H1 (cell line): Measurements from ENCODE around the gene IGSF9B. TPM values are rescaled to one million over a fixed set of nuclear protein-coding genes. Genes with fewer than 3 reads are reported as not detected.

Experiments
- CTCF ChIA-PET: fragments of 300-600 bp; sonication (Branson Sonifier 250); formaldehyde crosslinking; loops from one replicate; lab custom pipeline; 2021; ENCODE audit not compliant: partially characterized antibody; lab: Charles Lee
- POLR2A ChIA-PET: fragments of 300-600 bp; sonication (Branson Sonifier 250); formaldehyde crosslinking; loops from one replicate; lab custom pipeline; 2021; ENCODE audit warnings: inconsistent platforms; ENCODE audit not compliant: partially characterized antibody; lab: Charles Lee
- DNase-seq, 2 experiments: peaks; one replicate each; pipeline versions ENCODE4 v3.0.0 to v3.0.0-alpha.2; 2010 to 2022; ENCODE audit warnings: low spot score in 2 of 2, low read depth in 1 of 2, mixed read lengths in 1 of 2
- FAIRE-seq: peaks from 2 replicates; lab custom pipeline; 2011; peaks lifted over from hg19 to GRCh38; lab: Jason Lieb, UNC
- H2AFZ ChIP-seq: 2 replicates; pipeline ENCODE4 v1.8.1; 2012; ENCODE audit warnings: low read length, inconsistent platforms
- H2AK5ac ChIP-seq: 2 replicates; pipeline ENCODE4 v1.6.1; 2013; ENCODE audit warnings: low read depth, low read length
- H2BK120ac ChIP-seq: replicated peaks from 2 replicates; pipeline ENCODE3; 2013; ENCODE audit warnings: low read depth, low read length, inconsistent platforms
- H2BK12ac ChIP-seq: 2 replicates; pipeline ENCODE4 v1.6.1; 2013; ENCODE audit warnings: low read depth, low read length
- H2BK15ac ChIP-seq: 2 replicates; pipeline ENCODE4 v1.6.1; 2013; ENCODE audit warnings: low read length
- H2BK20ac ChIP-seq: 2 replicates; pipeline ENCODE4 v1.6.1; 2013; ENCODE audit warnings: low read length
- H2BK5ac ChIP-seq: 2 replicates; pipeline ENCODE4 v1.6.1; 2013; ENCODE audit warnings: low read depth, low read length
- H3K14ac ChIP-seq: 2 replicates; pipeline ENCODE4 v1.6.1; 2013; ENCODE audit warnings: inconsistent platforms; ENCODE audit not compliant: insufficient read length
- H3K18ac ChIP-seq: 2 replicates; pipeline ENCODE4 v1.6.1; 2013; ENCODE audit warnings: low read length; ENCODE audit errors: extremely low read depth
- H3K23ac ChIP-seq: 2 replicates; pipeline ENCODE4 v1.6.1; 2013; ENCODE audit warnings: inconsistent platforms; ENCODE audit not compliant: insufficient read length
- H3K23me2 ChIP-seq: 2 replicates; pipeline ENCODE4 v1.6.1; 2013; ENCODE audit warnings: low read depth, low read length
- H3K27ac ChIP-seq: 2 replicates; pipeline ENCODE4 v1.6.1; 2011; ENCODE audit warnings: low read depth, low read length, inconsistent platforms
- H3K27me3 ChIP-seq, 4 experiments: replicated peaks in 1 of 4; 1 replicate in 1 of 4; 2 replicates in 3 of 4; pipeline versions ENCODE4 v1.6.1 to v1.8.1; 2011 to 2013; ENCODE audit warnings: low read length in 3 of 4, mild to moderate bottlenecking in 3 of 4, inconsistent platforms in 2 of 4, mixed read lengths in 2 of 4, moderate library complexity in 1 of 4; ENCODE audit not compliant: control insufficient read depth in 3 of 4, insufficient read depth in 3 of 4; ENCODE audit errors: extremely low read depth in 1 of 4
- H3K36me3 ChIP-seq, 4 experiments: 2 replicates each; pipeline versions ENCODE4 v1.6.1 to v1.8.1; 2011 to 2013; ENCODE audit warnings: mild to moderate bottlenecking in 4 of 4, low read length in 3 of 4, moderate library complexity in 2 of 4, control low read depth in 1 of 4, inconsistent platforms in 1 of 4; ENCODE audit not compliant: insufficient read depth in 4 of 4, control insufficient read depth in 2 of 4
- H3K4ac ChIP-seq: replicated peaks from 2 replicates; pipeline ENCODE3; 2013; ENCODE audit warnings: low read length, low read depth, mixed read lengths, inconsistent platforms; ENCODE audit not compliant: insufficient read length
- H3K4me1 ChIP-seq, 4 experiments: replicated peaks in 1 of 4; 1 replicate in 1 of 4; 2 replicates in 3 of 4; pipeline versions ENCODE4 v1.6.1 to v1.8.1; 2011 to 2013; ENCODE audit warnings: low read length in 3 of 4, inconsistent platforms in 2 of 4, mixed read lengths in 1 of 4; ENCODE audit not compliant: insufficient read depth in 4 of 4, control insufficient read depth in 3 of 4
- H3K4me2 ChIP-seq, 2 experiments: 2 replicates each; pipeline versions ENCODE4 v1.6.1 to v1.8.1; 2011 to 2013; ENCODE audit warnings: low read depth in 2 of 2, low read length in 2 of 2, control low read depth in 1 of 2, inconsistent platforms in 1 of 2, mild to moderate bottlenecking in 1 of 2; ENCODE audit not compliant: insufficient read depth in 1 of 2
- H3K4me3 ChIP-seq, 4 experiments: fragments of 200-600, 300-600 bp in 1 of 4; sonication (generic), shearing (Covaris generic), sonication (Bioruptor Twin) in 1 of 4; 2 replicates each; pipeline versions ENCODE4 v1.5.1 to v1.8.1; 2011 to 2016; ENCODE audit warnings: low read length in 4 of 4, low read depth in 3 of 4, control low read depth in 2 of 4, inconsistent platforms in 2 of 4, mild to moderate bottlenecking in 2 of 4, mixed read lengths in 1 of 4, moderate library complexity in 1 of 4; ENCODE audit not compliant: insufficient read depth in 2 of 4; ENCODE audit errors: extremely low read depth in 1 of 4
- H3K56ac ChIP-seq: replicated peaks from 2 replicates; pipeline ENCODE3; 2013; ENCODE audit warnings: low read depth, mild to moderate bottlenecking, mixed read lengths, low read length, inconsistent platforms; ENCODE audit not compliant: insufficient read length
- H3K79me1 ChIP-seq: 2 replicates; pipeline ENCODE4 v1.6.1; 2013; ENCODE audit warnings: low read depth, low read length, control low read depth
- H3K79me2 ChIP-seq, 2 experiments: 2 replicates each; pipeline versions ENCODE4 v1.6.1 to v1.8.1; 2012 to 2013; ENCODE audit warnings: low read length in 2 of 2, mild to moderate bottlenecking in 2 of 2, inconsistent platforms in 1 of 2; ENCODE audit not compliant: insufficient read depth in 2 of 2, control insufficient read depth in 1 of 2
- H3K9ac ChIP-seq, 4 experiments: replicated peaks in 1 of 4; 1 replicate in 1 of 4; 2 replicates in 3 of 4; pipeline versions ENCODE4 v1.6.1 to v1.8.1; 2011 to 2013; ENCODE audit warnings: low read depth in 3 of 4, low read length in 3 of 4, control low read depth in 2 of 4, mild to moderate bottlenecking in 2 of 4, moderate library complexity in 2 of 4, inconsistent platforms in 1 of 4; ENCODE audit errors: extremely low read depth in 1 of 4
- H3K9me3 ChIP-seq, 2 experiments: 2 replicates each; pipeline versions ENCODE4 v1.6.1 to v1.8.1; 2012 to 2013; ENCODE audit warnings: mild to moderate bottlenecking in 2 of 2, moderate library complexity in 2 of 2, control low read depth in 1 of 2, inconsistent platforms in 1 of 2, low read depth in 1 of 2, low read length in 1 of 2, mixed read lengths in 1 of 2; ENCODE audit not compliant: insufficient read depth in 2 of 2
- H4K20me1 ChIP-seq, 2 experiments: replicated peaks in 1 of 2; 2 replicates each; pipeline versions ENCODE3 to v1.8.1; 2011 to 2013; ENCODE audit warnings: inconsistent platforms in 2 of 2, low read length in 2 of 2, mild to moderate bottlenecking in 1 of 2; ENCODE audit not compliant: insufficient read depth in 2 of 2, control insufficient read depth in 1 of 2
- H4K5ac ChIP-seq: 2 replicates; pipeline ENCODE4 v1.6.1; 2013; ENCODE audit warnings: low read length, low read depth, mixed read lengths, inconsistent platforms; ENCODE audit not compliant: insufficient read length
- H4K8ac ChIP-seq: 2 replicates; pipeline ENCODE4 v1.8.0; 2013; ENCODE audit warnings: mild to moderate bottlenecking, moderate library complexity, low read length, inconsistent platforms; ENCODE audit not compliant: insufficient read depth; ENCODE audit errors: extremely low read depth
- H4K91ac ChIP-seq: replicated peaks from 2 replicates; pipeline ENCODE3; 2013; ENCODE audit warnings: low read length, mixed read lengths, inconsistent platforms; ENCODE audit not compliant: insufficient read length
- ASH2L ChIP-seq: fragments of 200-600, 300-600 bp; sonication (generic); IDR thresholded peaks from one replicate; pipeline ENCODE4 v1.7.1; 2017; ENCODE audit warnings: low read length
- BRCA1 ChIP-seq: IDR thresholded peaks from 2 replicates; pipeline ENCODE4 v1.6.1; 2012; ENCODE audit warnings: low read depth, low read length, improper control_type of control experiment
- EGR1 ChIP-seq: IDR thresholded peaks from 2 replicates; pipeline ENCODE4 v1.6.1; 2011; ENCODE audit warnings: low read depth, low read length, borderline replicate concordance
- EZH2 ChIP-seq: fragments of 200-600 bp; sonication (generic); IDR thresholded peaks from 2 replicates; pipeline ENCODE4 v1.7.1; 2012; ENCODE audit warnings: low read depth, mild to moderate bottlenecking, moderate library complexity, low read length, inconsistent platforms; ENCODE audit not compliant: severe bottlenecking
- GABPA ChIP-seq: IDR thresholded peaks from 2 replicates; pipeline ENCODE4 v1.6.1; 2011; ENCODE audit warnings: mild to moderate bottlenecking, low read length, moderate library complexity, borderline replicate concordance; ENCODE audit not compliant: insufficient read depth
- NANOG ChIP-seq: IDR thresholded peaks from 2 replicates; pipeline ENCODE4 v1.6.1; 2011; ENCODE audit warnings: low read length, low read depth, mild to moderate bottlenecking, inconsistent platforms; ENCODE audit not compliant: insufficient read depth, poor library complexity, severe bottlenecking
- POLR2A ChIP-seq, 2 experiments: IDR thresholded peaks; 1 replicate in 1 of 2; 2 replicates in 1 of 2; pipeline ENCODE4 v1.6.1; 2011; ENCODE audit warnings: low read depth in 2 of 2, low read length in 2 of 2, mild to moderate bottlenecking in 2 of 2; ENCODE audit errors: control extremely low read depth in 1 of 2
- RXRA ChIP-seq: IDR thresholded peaks from 2 replicates; pipeline ENCODE4 v1.6.1; 2011; ENCODE audit warnings: low read depth, mild to moderate bottlenecking, low read length, moderate library complexity; ENCODE audit not compliant: insufficient read depth
- SAP30 ChIP-seq: fragments of 300-600 bp; sonication (generic); IDR thresholded peaks from 2 replicates; pipeline ENCODE4 v1.7.1; 2012; ENCODE audit warnings: low read length, moderate library complexity, mild to moderate bottlenecking, inconsistent platforms; ENCODE audit not compliant: insufficient read depth, insufficient replicate concordance
- TAF1 ChIP-seq: IDR thresholded peaks from 2 replicates; pipeline ENCODE4 v1.6.1; 2011; ENCODE audit warnings: mild to moderate bottlenecking, low read depth, low read length
- YY1 ChIP-seq: IDR thresholded peaks from 2 replicates; pipeline ENCODE4 v1.6.1; 2011; ENCODE audit warnings: low read depth, mild to moderate bottlenecking, low read length
- WGBS, 2 experiments: shearing (Covaris generic) in 1 of 2; methylation state at CpG; one replicate each; pipeline versions ENCODE4 v1.1.6 to v1.1.7; 2013 to 2015; ENCODE audit warnings: low lambda C conversion rate in 2 of 2, mixed read lengths in 2 of 2, inconsistent platforms in 1 of 2, low coverage in 1 of 2, missing lambda C conversion rate in 1 of 2; ENCODE audit not compliant: insufficient replicate concordance in 2 of 2, insufficient coverage in 1 of 2, insufficient read length in 1 of 2; ENCODE audit errors: extremely low coverage in 1 of 2, missing lambda C conversion rate in 1 of 2; 5-methylcytosine and 5-hydroxymethylcytosine counted together
- polyA plus RNA-seq, 7 experiments: library from polyadenylated mRNA; depleted of rRNA in 3 of 7; stranded (reverse) in 5 of 7; unstranded in 2 of 7; fragments of >200 nt in 5 of 7; fragments of 200-250 nt in 2 of 7; gene quantifications; 1 replicate in 5 of 7; 2 replicates in 1 of 7; 4 replicates in 1 of 7; pipeline versions ENCODE4 v1.2.1 to v1.2.3, GENCODE V29; 2011 to 2013; ENCODE audit warnings: missing spikeins in 2 of 7, mixed read lengths in 2 of 7
- total RNA-seq: library from RNA; stranded (reverse); fragmentation: NEBNext Ultra II Directional; extraction: Animal tissue kit (Norgen Biotek cat#: 25700); gene quantifications from 2 replicates; pipeline ENCODE4 v1.2.1, GENCODE V29; 2021
- TF ChIP-seq, protein P1 (sequence below): IDR thresholded peaks from 2 replicates; pipeline ENCODE4 v1.6.1; 2011; ENCODE audit warnings: low read depth, mild to moderate bottlenecking, low read length; ENCODE audit not compliant: insufficient read depth
- TF ChIP-seq, protein P2 (sequence below): IDR thresholded peaks from 2 replicates; pipeline ENCODE4 v1.6.1; 2011; ENCODE audit warnings: low read length, improper control_type of control experiment

IGSF9B gene
- total and polyA plus RNA-seq, 2 of the 8 experiments (the other 6 are each of a cell fraction or from before 2014, with no cell fraction given) = 16.5 to 49.2 TPM

DNA sequence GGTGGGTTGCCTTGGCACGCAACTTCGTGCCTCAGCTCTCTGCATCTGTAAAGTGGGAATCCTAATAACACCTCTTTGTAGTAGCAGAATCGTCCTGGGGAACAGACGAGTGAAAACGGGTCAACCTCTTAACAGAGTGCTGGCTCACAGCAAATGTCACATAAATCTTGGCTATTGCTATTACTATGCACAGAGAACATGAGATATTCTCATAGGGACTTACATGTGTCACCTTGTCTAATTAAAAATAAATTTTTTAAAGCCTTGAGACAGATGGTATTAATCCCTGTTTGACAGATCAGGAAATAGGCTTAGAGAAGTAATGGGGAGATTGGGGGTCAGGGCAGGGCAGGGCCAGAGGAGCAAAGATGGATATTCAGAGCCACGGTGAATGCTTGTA is 44.3 kb upstream of the IGSF9B start:
- no peak for DNase-seq
- no peak overlapping the region for H3K9ac ChIP-seq
- no peak overlapping the region for H2BK12ac ChIP-seq
- H2AK5ac ChIP-seq = no peak overlapping the region
- no peak overlapping the region for H3K56ac ChIP-seq
- POLR2A ChIA-PET = no interaction called here
- no peaks in the 10 kb centered on the region for H4K20me1 ChIP-seq
- no peak overlapping the region for H3K27ac ChIP-seq
- H3K23me2 ChIP-seq = no peaks in the 10 kb centered on the region
- no peak overlapping the region for H2BK20ac ChIP-seq
- H3K23ac ChIP-seq = no peak overlapping the region
- no peaks in the 10 kb centered on the region for H3K79me1 ChIP-seq
- no peak for FAIRE-seq
- H4K91ac ChIP-seq = no peak overlapping the region
- no peaks in the 10 kb centered on the region for H3K36me3 ChIP-seq
- no peak overlapping the region for H3K4ac ChIP-seq
- 85% methylated on average over 6 of the region's 6 CpGs; no CpG with 5 or more reads in 1 of the 2 experiments for WGBS, 2 experiments
- H3K27me3 ChIP-seq = no peaks in the 10 kb centered on the region
- H3K79me2 ChIP-seq = no peaks in the 10 kb centered on the region
- H2AFZ ChIP-seq = no peak overlapping the region
- H3K14ac ChIP-seq = no peak overlapping the region
- no peak overlapping the region for H3K18ac ChIP-seq
- no peak overlapping the region for H3K4me3 ChIP-seq
- no peaks in the 10 kb centered on the region for H3K4me1 ChIP-seq
- no peak overlapping the region for H2BK120ac ChIP-seq
- CTCF ChIA-PET = interaction anchor here (2.2 to 2.9 kb wide), 2 partner anchors 15 to 30 kb away, joined by 7 to 13 read pairs; no protein-coding TSS in a partner anchor
- H3K9me3 ChIP-seq = no peaks in the 10 kb centered on the region; a peak in 1 of 4 replicates
- H4K8ac ChIP-seq = no peak overlapping the region
- H2BK15ac ChIP-seq = no peak overlapping the region
- no peak overlapping the region for H2BK5ac ChIP-seq
- no peak overlapping the region for H4K5ac ChIP-seq
- no peak overlapping the region for H3K4me2 ChIP-seq
- TF ChIP-seq, protein P1, sequence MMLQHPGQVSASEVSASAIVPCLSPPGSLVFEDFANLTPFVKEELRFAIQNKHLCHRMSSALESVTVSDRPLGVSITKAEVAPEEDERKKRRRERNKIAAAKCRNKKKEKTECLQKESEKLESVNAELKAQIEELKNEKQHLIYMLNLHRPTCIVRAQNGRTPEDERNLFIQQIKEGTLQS = no peak
- TF ChIP-seq, protein P2, sequence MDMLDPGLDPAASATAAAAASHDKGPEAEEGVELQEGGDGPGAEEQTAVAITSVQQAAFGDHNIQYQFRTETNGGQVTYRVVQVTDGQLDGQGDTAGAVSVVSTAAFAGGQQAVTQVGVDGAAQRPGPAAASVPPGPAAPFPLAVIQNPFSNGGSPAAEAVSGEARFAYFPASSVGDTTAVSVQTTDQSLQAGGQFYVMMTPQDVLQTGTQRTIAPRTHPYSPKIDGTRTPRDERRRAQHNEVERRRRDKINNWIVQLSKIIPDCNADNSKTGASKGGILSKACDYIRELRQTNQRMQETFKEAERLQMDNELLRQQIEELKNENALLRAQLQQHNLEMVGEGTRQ = no peak
- TF ChIP-seq YY1 (no peak), RXRA (no peak), POLR2A (IDR thresholded peaks at IDR 0.05; ENCODE audit: control extremely low read depth in 1 of 2, low read depth in 2 of 2, low read length in 2 of 2) (no peak), EZH2 (no peak), ASH2L (no peak), SAP30 (no peak), NANOG (no peak), EGR1 (no peak), BRCA1 (no peak), TAF1 (no peak), GABPA (no peak)
